ENCODE measurements around the gene TIMM8B. TPM values are rescaled to one million over a fixed set of nuclear protein-coding genes. Genes with fewer than 3 reads are reported as not detected.

The TIMM8B gene
- total and polyA plus RNA-seq, 2 of the 4 experiments (the other 2 are of a cell fraction) = 35.5 to 103 TPM

DNA sequence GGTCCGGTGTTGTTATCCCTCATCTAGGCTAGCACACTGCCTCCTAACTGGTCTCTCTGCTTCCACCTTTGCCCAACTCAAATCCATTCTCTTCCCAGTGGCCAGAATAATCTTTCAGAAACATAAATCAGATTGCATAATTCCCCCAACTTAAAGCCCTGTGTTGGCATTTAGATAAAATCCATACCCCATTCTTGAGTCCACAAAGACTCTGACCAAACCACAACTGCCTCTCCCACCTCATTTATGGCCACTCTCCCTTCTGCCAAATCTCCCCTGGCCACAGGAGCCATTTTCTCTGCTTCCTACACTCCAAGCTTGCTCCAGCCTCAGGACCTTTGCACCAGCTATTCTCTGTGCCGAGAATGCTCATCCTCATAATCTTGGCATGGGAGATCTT, 40.5 kb upstream of the TIMM8B start:
- no peak for ATAC-seq (ENCODE audit: low read depth)
- intact Hi-C loops (cut with micrococcal nuclease) = no loop called here
- Histone ChIP-seq H3K56ac (ENCODE audit: extremely low read depth, insufficient read depth, low read length) (no peak overlapping the region), H3K9me3 (ENCODE audit: control insufficient read depth, insufficient read depth, low read length) (no peaks in the 10 kb centered on the region), H2BK120ac (ENCODE audit: low read depth, low read length) (no peak overlapping the region), H3K27me3 (ENCODE audit: control insufficient read depth, insufficient read depth, low read length) (no peaks in the 10 kb centered on the region), H3K79me1 (ENCODE audit: low read depth in 1 of 2, low read length in 2 of 2) (no peaks in the 10 kb centered on the region), H3K4ac (ENCODE audit: low read depth, low read length) (no peak overlapping the region), H3K14ac (replicated peaks; ENCODE audit: low read depth, low read length) (no peak overlapping the region), H3K23ac (ENCODE audit: low read depth, low read length) (no peak overlapping the region), H4K8ac (ENCODE audit: low read depth in 2 of 2, low read length in 2 of 2) (no peak overlapping the region), H3K9ac (ENCODE audit: low read depth, low read length) (no peak overlapping the region), H2AK9ac (replicated peaks; ENCODE audit: low read depth, low read length, poor library complexity) (no peak overlapping the region), H3K4me3 (ENCODE audit: insufficient read depth, low read depth, low read length) (no peak overlapping the region), H3K4me2 (ENCODE audit: low read depth, low read length) (no peak overlapping the region), H3K9me1 (ENCODE audit: insufficient read depth, low read length) (peaks cover 6% of the 10 kb centered on the region), H2BK15ac (ENCODE audit: low read depth, low read length) (no peak overlapping the region), H4K20me1 (ENCODE audit: insufficient read depth, low read length) (no peaks in the 10 kb centered on the region), H2BK5ac (ENCODE audit: low read depth, low read length, poor library complexity, severe bottlenecking) (no peak overlapping the region), H3K4me1 (ENCODE audit: control insufficient read depth, insufficient read depth, low read length) (peaks cover 7% of the 10 kb centered on the region), H4K5ac (ENCODE audit: low read depth, low read length) (no peak overlapping the region), H4K91ac (ENCODE audit: insufficient read depth, low read depth, low read length) (no peak overlapping the region; the same call in 1 of the 2 replicates), H2AK5ac (ENCODE audit: low read depth, low read length) (peak overlapping the region; percentile 57; the same call in 1 of the 2 replicates), H3K18ac (ENCODE audit: low read depth, low read length) (no peak overlapping the region), H2AFZ (replicated peaks; ENCODE audit: low read length, poor library complexity) (no peak overlapping the region), H2BK20ac (ENCODE audit: low read depth, low read length) (no peak overlapping the region), H3K27ac (ENCODE audit: insufficient read depth, low read length) (no peak overlapping the region), H3K36me3 (ENCODE audit: control insufficient read depth, insufficient read depth, low read length) (no peaks in the 10 kb centered on the region)
- BruUV-seq (replicated peaks) = no TSS peak
- CTCF ChIA-PET = no interaction called here
- 100% methylated on average over 1 of the region's 2 CpGs; no CpG with 5 or more reads in 1 of the 2 experiments for WGBS, 2 experiments (ENCODE audit: extremely low coverage in 2 of 2, insufficient read length in 1 of 2)
- in situ Hi-C loops (cut with MboI; ENCODE audit: low sequenced_read_pairs) = no loop called here
- dilution Hi-C loops (cut with HindIII; ENCODE audit: low sequenced_read_pairs, unreplicated experiment) = no loop called here
- TF ChIP-seq, protein P1, sequence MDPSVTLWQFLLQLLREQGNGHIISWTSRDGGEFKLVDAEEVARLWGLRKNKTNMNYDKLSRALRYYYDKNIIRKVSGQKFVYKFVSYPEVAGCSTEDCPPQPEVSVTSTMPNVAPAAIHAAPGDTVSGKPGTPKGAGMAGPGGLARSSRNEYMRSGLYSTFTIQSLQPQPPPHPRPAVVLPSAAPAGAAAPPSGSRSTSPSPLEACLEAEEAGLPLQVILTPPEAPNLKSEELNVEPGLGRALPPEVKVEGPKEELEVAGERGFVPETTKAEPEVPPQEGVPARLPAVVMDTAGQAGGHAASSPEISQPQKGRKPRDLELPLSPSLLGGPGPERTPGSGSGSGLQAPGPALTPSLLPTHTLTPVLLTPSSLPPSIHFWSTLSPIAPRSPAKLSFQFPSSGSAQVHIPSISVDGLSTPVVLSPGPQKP (IDR thresholded peaks at IDR 0.05; ENCODE audit: borderline replicate concordance, low read depth, low read length) = no peak
- TF ChIP-seq NFE2L2 (IDR thresholded peaks at IDR 0.05; ENCODE audit: low read depth, low read length) (no peak), POLR2A (IDR thresholded peaks at IDR 0.05; ENCODE audit: low read depth, low read length) (no peak), MXI1 (IDR thresholded peaks at IDR 0.05; ENCODE audit: borderline replicate concordance, low read depth, low read length) (no peak), BHLHE40 (IDR thresholded peaks at IDR 0.05; ENCODE audit: low read depth, low read length) (no peak), RFX5 (IDR thresholded peaks at IDR 0.05; ENCODE audit: low read depth, low read length) (no peak), RAD21 (IDR thresholded peaks at IDR 0.05; ENCODE audit: low read length) (no peak), FOS (IDR thresholded peaks at IDR 0.05; ENCODE audit: low read depth, low read length) (no peak), CEBPB (IDR thresholded peaks at IDR 0.05; ENCODE audit: low read depth, low read length) (no peak), CHD1 (IDR thresholded peaks at IDR 0.05; ENCODE audit: low read depth, low read length) (no peak), MAFK (IDR thresholded peaks at IDR 0.05; ENCODE audit: low read depth, low read length) (no peak), MAZ (IDR thresholded peaks at IDR 0.05; ENCODE audit: borderline replicate concordance, low read depth, low read length) (no peak), SMC3 (IDR thresholded peaks at IDR 0.05; ENCODE audit: low read depth, low read length) (no peak), RCOR1 (IDR thresholded peaks at IDR 0.05; ENCODE audit: insufficient replicate concordance, low read length) (no peak)
- TF ChIP-seq, protein P2, sequence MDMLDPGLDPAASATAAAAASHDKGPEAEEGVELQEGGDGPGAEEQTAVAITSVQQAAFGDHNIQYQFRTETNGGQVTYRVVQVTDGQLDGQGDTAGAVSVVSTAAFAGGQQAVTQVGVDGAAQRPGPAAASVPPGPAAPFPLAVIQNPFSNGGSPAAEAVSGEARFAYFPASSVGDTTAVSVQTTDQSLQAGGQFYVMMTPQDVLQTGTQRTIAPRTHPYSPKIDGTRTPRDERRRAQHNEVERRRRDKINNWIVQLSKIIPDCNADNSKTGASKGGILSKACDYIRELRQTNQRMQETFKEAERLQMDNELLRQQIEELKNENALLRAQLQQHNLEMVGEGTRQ (IDR thresholded peaks at IDR 0.05; ENCODE audit: low read depth, low read length) = no peak
- TF ChIP-seq, protein P3, sequence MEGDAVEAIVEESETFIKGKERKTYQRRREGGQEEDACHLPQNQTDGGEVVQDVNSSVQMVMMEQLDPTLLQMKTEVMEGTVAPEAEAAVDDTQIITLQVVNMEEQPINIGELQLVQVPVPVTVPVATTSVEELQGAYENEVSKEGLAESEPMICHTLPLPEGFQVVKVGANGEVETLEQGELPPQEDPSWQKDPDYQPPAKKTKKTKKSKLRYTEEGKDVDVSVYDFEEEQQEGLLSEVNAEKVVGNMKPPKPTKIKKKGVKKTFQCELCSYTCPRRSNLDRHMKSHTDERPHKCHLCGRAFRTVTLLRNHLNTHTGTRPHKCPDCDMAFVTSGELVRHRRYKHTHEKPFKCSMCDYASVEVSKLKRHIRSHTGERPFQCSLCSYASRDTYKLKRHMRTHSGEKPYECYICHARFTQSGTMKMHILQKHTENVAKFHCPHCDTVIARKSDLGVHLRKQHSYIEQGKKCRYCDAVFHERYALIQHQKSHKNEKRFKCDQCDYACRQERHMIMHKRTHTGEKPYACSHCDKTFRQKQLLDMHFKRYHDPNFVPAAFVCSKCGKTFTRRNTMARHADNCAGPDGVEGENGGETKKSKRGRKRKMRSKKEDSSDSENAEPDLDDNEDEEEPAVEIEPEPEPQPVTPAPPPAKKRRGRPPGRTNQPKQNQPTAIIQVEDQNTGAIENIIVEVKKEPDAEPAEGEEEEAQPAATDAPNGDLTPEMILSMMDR (conservative IDR thresholded peaks at IDR 0.05; ENCODE audit: low read depth, low read length) = no peak
- POLR2A ChIA-PET (ENCODE audit: unreplicated experiment) = no interaction called here
- DNase-seq = no peak

Measured in IMR-90 (cell line).